PC-3 (cell line): ENCODE data around the gene ZNF385B. TPM values are rescaled to one million over a fixed set of nuclear protein-coding genes. Genes with fewer than 3 reads are reported as not detected.

Source experiments
- ATAC-seq: fragments of 200-7000 bp; cut with Tn5 transposase; 2 replicates; pipeline ENCODE4 v1.9.1; 2020; ENCODE audit warnings: mild to moderate bottlenecking, moderate library complexity
- BruUV-seq: library from RNA; stranded (reverse); fragments of 400-500 nt; replicated peaks from 2 replicates; lab custom pipeline; 2021; lab: Mats Ljungman, UMichigan
- CTCF ChIA-PET: fragments of 300-600 bp; sonication (Branson Sonifier 250); formaldehyde crosslinking; loops from one replicate; lab custom pipeline; 2022; ENCODE audit warnings: antibody characterized with exemption; lab: Charles Lee
- POLR2A ChIA-PET: fragments of 300-600 bp; sonication (Branson Sonifier 250); formaldehyde crosslinking; loops from one replicate; lab custom pipeline; 2022; ENCODE audit warnings: antibody characterized with exemption; ENCODE audit not compliant: unreplicated experiment; lab: Charles Lee
- DNase-seq: peaks from one replicate; pipeline ENCODE4 v3.0.0-alpha.2; 2015
- H2AFZ ChIP-seq: fragments of 300-600 bp; sonication (generic); 2 replicates; pipeline ENCODE4 v1.6.0; 2016; ENCODE audit warnings: antibody characterized with exemption, low read length
- H3F3A ChIP-seq: fragments of 300-600 bp; sonication (generic); one replicate; pipeline ENCODE4 v1.6.0; 2017; ENCODE audit warnings: antibody characterized with exemption, low read length, control low read depth, mild to moderate bottlenecking; ENCODE audit not compliant: unreplicated experiment
- H3K27ac ChIP-seq: fragments of 300-600 bp; sonication (generic); 2 replicates; pipeline ENCODE4 v1.5.1; 2016; ENCODE audit warnings: mild to moderate bottlenecking, low read length
- H3K27me3 ChIP-seq: fragments of 300-600 bp; sonication (generic); 2 replicates; pipeline ENCODE4 v1.6.1; 2016; ENCODE audit warnings: low read length, mixed read lengths
- H3K36me3 ChIP-seq: fragments of 300-600 bp; sonication (generic); 2 replicates; pipeline ENCODE4 v1.6.1; 2016; ENCODE audit warnings: low read depth, mixed run types, low read length, mixed read lengths
- H3K4me1 ChIP-seq: fragments of 300-600 bp; sonication (generic); 2 replicates; pipeline ENCODE4 v1.5.1; 2016; ENCODE audit warnings: low read length; ENCODE audit not compliant: insufficient read depth
- H3K4me2 ChIP-seq: fragments of 300-600 bp; sonication (generic); 2 replicates; pipeline ENCODE4 v1.6.0; 2016; ENCODE audit warnings: low read length
- H3K4me3 ChIP-seq: fragments of 300-600 bp; sonication (generic); 2 replicates; pipeline ENCODE4 v1.5.1; 2016; ENCODE audit warnings: mild to moderate bottlenecking, low read length, mixed read lengths
- H3K79me2 ChIP-seq: fragments of 300-600 bp; sonication (generic); 2 replicates; pipeline ENCODE4 v1.6.1; 2017; ENCODE audit warnings: low read length, mixed read lengths
- H3K9ac ChIP-seq: fragments of 300-600 bp; sonication (generic); 2 replicates; pipeline ENCODE4 v1.6.0; 2016; ENCODE audit warnings: mild to moderate bottlenecking, low read length
- H3K9me2 ChIP-seq: fragments of 300-600 bp; sonication (generic); replicated peaks from 2 replicates; pipeline ENCODE4 v1.6.1; 2016; ENCODE audit warnings: mixed run types, low read length, mixed read lengths
- H3K9me3 ChIP-seq: fragments of 300-600 bp; sonication (generic); 2 replicates; pipeline ENCODE4 v1.6.1; 2016; ENCODE audit warnings: low read length, mixed read lengths
- H4K20me1 ChIP-seq: fragments of 300-600 bp; sonication (generic); 2 replicates; pipeline ENCODE4 v1.6.1; 2016; ENCODE audit warnings: low read length, mixed read lengths
- EZH2 ChIP-seq: fragments of 300-600 bp; sonication (generic); IDR thresholded peaks from one replicate; pipeline ENCODE4 v1.6.1; 2017; ENCODE audit warnings: antibody characterized with exemption, mild to moderate bottlenecking, low read length; ENCODE audit not compliant: unreplicated experiment
- EZH2phosphoT487 ChIP-seq: fragments of 300-600 bp; sonication (generic); IDR thresholded peaks from 2 replicates; pipeline ENCODE4 v1.6.1; 2018; ENCODE audit warnings: mild to moderate bottlenecking, antibody characterized with exemption, low read length, borderline replicate concordance
- intact Hi-C: fragments of 100-400 bp; cut with micrococcal nuclease; formaldehyde crosslinking; loops from 2 replicates; pipeline ENCODE4 v1.9.0; 2023
- total RNA-seq: library from RNA; depleted of rRNA; stranded (reverse); fragments of >200 nt; gene quantifications from 2 replicates; pipeline ENCODE4 v1.2.3, GENCODE V29; 2014
- TF ChIP-seq, protein P1 (sequence below): fragments of 300-600 bp; sonication (generic); conservative IDR thresholded peaks from 2 replicates; pipeline ENCODE4 v1.5.1; 2017; ENCODE audit warnings: antibody characterized with exemption, low read depth, mild to moderate bottlenecking, low read length

ZNF385B gene
- total RNA-seq, 1 experiment from 2014 or later: 2.4 TPM

GRCh38 chr2:179769323-179769722 lies 92.1 kb downstream of the ZNF385B start:
- no peak overlapping the region for H3K4me3 ChIP-seq
- no peaks in the 10 kb centered on the region for H3K79me2 ChIP-seq
- H3K36me3 ChIP-seq: no peaks in the 10 kb centered on the region
- no peak overlapping the region for H3K4me2 ChIP-seq
- ATAC-seq (no peak), DNase-seq (no peak)
- TF ChIP-seq EZH2 (no peak), EZH2phosphoT487 (no peak)
- TF ChIP-seq, protein P1, sequence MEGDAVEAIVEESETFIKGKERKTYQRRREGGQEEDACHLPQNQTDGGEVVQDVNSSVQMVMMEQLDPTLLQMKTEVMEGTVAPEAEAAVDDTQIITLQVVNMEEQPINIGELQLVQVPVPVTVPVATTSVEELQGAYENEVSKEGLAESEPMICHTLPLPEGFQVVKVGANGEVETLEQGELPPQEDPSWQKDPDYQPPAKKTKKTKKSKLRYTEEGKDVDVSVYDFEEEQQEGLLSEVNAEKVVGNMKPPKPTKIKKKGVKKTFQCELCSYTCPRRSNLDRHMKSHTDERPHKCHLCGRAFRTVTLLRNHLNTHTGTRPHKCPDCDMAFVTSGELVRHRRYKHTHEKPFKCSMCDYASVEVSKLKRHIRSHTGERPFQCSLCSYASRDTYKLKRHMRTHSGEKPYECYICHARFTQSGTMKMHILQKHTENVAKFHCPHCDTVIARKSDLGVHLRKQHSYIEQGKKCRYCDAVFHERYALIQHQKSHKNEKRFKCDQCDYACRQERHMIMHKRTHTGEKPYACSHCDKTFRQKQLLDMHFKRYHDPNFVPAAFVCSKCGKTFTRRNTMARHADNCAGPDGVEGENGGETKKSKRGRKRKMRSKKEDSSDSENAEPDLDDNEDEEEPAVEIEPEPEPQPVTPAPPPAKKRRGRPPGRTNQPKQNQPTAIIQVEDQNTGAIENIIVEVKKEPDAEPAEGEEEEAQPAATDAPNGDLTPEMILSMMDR: no peak
- no peaks in the 10 kb centered on the region for H3K27me3 ChIP-seq
- intact Hi-C loops: no loop called here
- H3K9me3 ChIP-seq: no peaks in the 10 kb centered on the region
- H3K27ac ChIP-seq: no peak overlapping the region
- BruUV-seq: no TSS peak
- H3K9ac ChIP-seq: no peak overlapping the region
- H2AFZ ChIP-seq: no peak overlapping the region
- H3K9me2 ChIP-seq: no peaks in the 10 kb centered on the region
- no peaks in the 10 kb centered on the region for H3K4me1 ChIP-seq
- ChIA-PET POLR2A (no interaction called here), CTCF (no interaction called here)
- H3F3A ChIP-seq: no peaks in the 10 kb centered on the region
- no peaks in the 10 kb centered on the region for H4K20me1 ChIP-seq

GRCh38 chr2:179768765-179769164 lies 92.6 kb downstream of the ZNF385B start:
- no peak overlapping the region for H3K27ac ChIP-seq
- no peaks in the 10 kb centered on the region for H3K27me3 ChIP-seq
- BruUV-seq: no TSS peak
- no peak for DNase-seq
- no peak for TF ChIP-seq EZH2phosphoT487
- no peak for TF ChIP-seq EZH2
- TF ChIP-seq, protein P1: no peak
- intact Hi-C loops: no loop called here
- H3K9ac ChIP-seq: no peak overlapping the region
- POLR2A ChIA-PET: no interaction called here
- H3K79me2 ChIP-seq: no peaks in the 10 kb centered on the region
- no peak overlapping the region for H2AFZ ChIP-seq
- peak; percentile 68; the same call in 1 of the 2 replicates for ATAC-seq
- no peaks in the 10 kb centered on the region for H3K36me3 ChIP-seq
- H3K4me2 ChIP-seq: no peak overlapping the region
- no peaks in the 10 kb centered on the region for H3K9me3 ChIP-seq
- H3K4me3 ChIP-seq: no peak overlapping the region
- H3F3A ChIP-seq: no peaks in the 10 kb centered on the region
- no peaks in the 10 kb centered on the region for H3K9me2 ChIP-seq
- no peaks in the 10 kb centered on the region for H3K4me1 ChIP-seq
- CTCF ChIA-PET: no interaction called here
- H4K20me1 ChIP-seq: no peaks in the 10 kb centered on the region

- Histone ChIP-seq H3K9me3 (no peaks in the 10 kb centered on the region), H4K20me1 (no peaks in the 10 kb centered on the region), H3K27me3 (no peaks in the 10 kb centered on the region), H3K27ac (no peak overlapping the region), H2AFZ (no peak overlapping the region), H3K4me1 (no peaks in the 10 kb centered on the region), H3K79me2 (no peaks in the 10 kb centered on the region), H3K9me2 (no peaks in the 10 kb centered on the region), H3F3A (no peaks in the 10 kb centered on the region), H3K36me3 (no peaks in the 10 kb centered on the region), H3K9ac (no peak overlapping the region), H3K4me3 (no peak overlapping the region), H3K4me2 (no peak overlapping the region)
- ChIA-PET POLR2A (no interaction called here), CTCF (no interaction called here)
- DNase-seq (no peak), ATAC-seq (no peak)
- intact Hi-C loops: no loop called here
- TF ChIP-seq EZH2 (no peak), EZH2phosphoT487 (no peak)
- TF ChIP-seq, protein P1: no peak
- no TSS peak for BruUV-seq
Measured at GRCh38 chr2:179765666-179766065, 95.7 kb downstream of the ZNF385B start.
